Fibroblast of lung (primary cell): ENCODE results near the gene PHACTR2. TPM values are rescaled to one million over a fixed set of nuclear protein-coding genes. Genes with fewer than 3 reads are reported as not detected.
A peak's percentile ranks its signal among the peaks of the same experiment; 100 is the strongest.

Experiments
- DNase-seq, 2 donors: peaks; one replicate each; pipeline versions ENCODE4 v3.0.0 to v3.0.0-alpha.2; 2010; ENCODE audit warnings: low read depth in 2 of 2
- H2AFZ ChIP-seq: 2 replicates; pipeline ENCODE4 v1.5.1; 2012; ENCODE audit warnings: low read length, control low read depth, inconsistent platforms
- H3K27ac ChIP-seq: 2 replicates; pipeline ENCODE4 v1.5.1; 2011; ENCODE audit warnings: low read length, control low read depth; ENCODE audit not compliant: insufficient read depth
- H3K27me3 ChIP-seq: 2 replicates; pipeline ENCODE4 v1.5.1; 2011; ENCODE audit warnings: mild to moderate bottlenecking, low read length; ENCODE audit not compliant: control insufficient read depth, insufficient read depth
- H3K36me3 ChIP-seq: 2 replicates; pipeline ENCODE4 v1.5.1; 2011; ENCODE audit warnings: low read length; ENCODE audit not compliant: control insufficient read depth, insufficient read depth
- H3K4me1 ChIP-seq: 2 replicates; pipeline ENCODE4 v1.5.1; 2011; ENCODE audit warnings: low read length; ENCODE audit not compliant: control insufficient read depth, insufficient read depth; ENCODE audit errors: extremely low read depth
- H3K4me2 ChIP-seq: 2 replicates; pipeline ENCODE4 v1.5.1; 2011; ENCODE audit warnings: low read length, control low read depth; ENCODE audit not compliant: insufficient read depth; ENCODE audit errors: extremely low read depth
- H3K4me3 ChIP-seq, 4 experiments: fragments of 200-600 bp in 1 of 4; sonication (generic) in 1 of 4; replicated peaks in 1 of 4; 2 replicates each; pipeline ENCODE4 v1.5.1; 2011 to 2016; ENCODE audit warnings: low read length in 4 of 4, low read depth in 3 of 4, mild to moderate bottlenecking in 3 of 4, control low read depth in 2 of 4, inconsistent platforms in 1 of 4, mixed read lengths in 1 of 4; ENCODE audit not compliant: insufficient read depth in 1 of 4; ENCODE audit errors: control extremely low read depth in 1 of 4
- H3K79me2 ChIP-seq: 2 replicates; pipeline ENCODE4 v1.5.1; 2012; ENCODE audit warnings: mild to moderate bottlenecking, low read length, inconsistent platforms; ENCODE audit not compliant: control insufficient read depth, insufficient read depth
- H3K9ac ChIP-seq: 2 replicates; pipeline ENCODE4 v1.5.1; 2011; ENCODE audit warnings: mild to moderate bottlenecking, low read length, control low read depth; ENCODE audit not compliant: insufficient read depth
- H3K9me3 ChIP-seq: 2 replicates; pipeline ENCODE4 v1.5.1; 2012; ENCODE audit warnings: low read depth, low read length; ENCODE audit not compliant: control insufficient read depth, insufficient read depth
- H4K20me1 ChIP-seq: 2 replicates; pipeline ENCODE4 v1.5.1; 2011; ENCODE audit warnings: low read length; ENCODE audit not compliant: control insufficient read depth, insufficient read depth; ENCODE audit errors: extremely low read depth
- CTCF ChIP-seq, 2 donors: IDR thresholded peaks in 1 of 2; conservative IDR thresholded peaks in 1 of 2; 1 replicate in 1 of 2; 2 replicates in 1 of 2; pipeline ENCODE4 v1.5.1; 2011 to 2012; ENCODE audit warnings: low read length in 2 of 2, control low read depth in 1 of 2, inconsistent platforms in 1 of 2, low read depth in 1 of 2, mild to moderate bottlenecking in 1 of 2
- EZH2 ChIP-seq: IDR thresholded peaks from 2 replicates; pipeline ENCODE4 v1.5.1; 2012; ENCODE audit warnings: low read length, control low read depth, mild to moderate bottlenecking; ENCODE audit errors: missing control alignments
- polyA plus RNA-seq, 2 donors: library from polyadenylated mRNA; depleted of rRNA in 1 of 2; stranded (reverse) in 1 of 2; unstranded in 1 of 2; fragments of >200 nt; gene quantifications; 2 replicates each; pipeline ENCODE4 v1.2.1, GENCODE V29; 2011 to 2012; ENCODE audit warnings: missing spikeins in 1 of 2
- total RNA-seq: library from RNA; depleted of rRNA; stranded (reverse); fragments of >200 nt; gene quantifications from 2 replicates; pipeline ENCODE4 v1.2.1, GENCODE V29; 2014

The PHACTR2 gene
- total and polyA plus RNA-seq, 2 donors (not counting 1 experiment from before 2014, with no cell fraction given), result 40.1 to 55.0 TPM

GRCh38 chr6:143745166-143746133 is 67.7 kb downstream of the PHACTR2 start:
- Histone ChIP-seq H3K9ac (no peak overlapping the region), H3K4me2 (peak overlapping the region; percentile 69), H3K4me3 (peak overlapping the region in 2 of 4 experiments; percentile 29 to 36)

GRCh38 chr6:143746202-143747119 is 68.7 kb downstream of the PHACTR2 start:
- Histone ChIP-seq H2AFZ (peak overlapping the region; percentile 37), H3K4me2 (peak overlapping the region; percentile 69), H3K36me3 (no peaks in the 10 kb centered on the region), H4K20me1 (no peaks in the 10 kb centered on the region), H3K79me2 (no peaks in the 10 kb centered on the region), H3K4me3 (peak overlapping the region in 1 of 4 experiments; percentile 36), H3K9me3 (no peaks in the 10 kb centered on the region), H3K27ac (no peak overlapping the region), H3K27me3 (no peaks in the 10 kb centered on the region), H3K9ac (no peak overlapping the region), H3K4me1 (peaks cover 9% of the 10 kb centered on the region)
- TF ChIP-seq EZH2 (no peak), CTCF (conservative IDR thresholded peaks at IDR 0.05 in 1 of 2, IDR thresholded peaks at IDR 0.05 in 1 of 2; ENCODE audit: low read depth in 1 of 2, low read length in 2 of 2) (no peak)
- DNase-seq, result peak in 1 of 2 donors; percentile 4

More at GRCh38 chr6:143745166-143746133, 67.7 kb downstream of the PHACTR2 start:
- H3K36me3 ChIP-seq, result no peaks in the 10 kb centered on the region
- H3K27ac ChIP-seq, result no peak overlapping the region
- no peak for TF ChIP-seq EZH2
- no peak for TF ChIP-seq CTCF (conservative IDR thresholded peaks at IDR 0.05 in 1 of 2, IDR thresholded peaks at IDR 0.05 in 1 of 2; ENCODE audit: low read depth in 1 of 2, low read length in 2 of 2)
- H4K20me1 ChIP-seq, result no peaks in the 10 kb centered on the region
- H3K79me2 ChIP-seq, result no peaks in the 10 kb centered on the region
- peak; percentile 64 to 88 for DNase-seq
- H3K9me3 ChIP-seq, result no peaks in the 10 kb centered on the region
- H3K4me1 ChIP-seq, result peaks cover 9% of the 10 kb centered on the region
- peak overlapping the region; percentile 37 for H2AFZ ChIP-seq
- no peaks in the 10 kb centered on the region for H3K27me3 ChIP-seq
